ENCODE results near the gene VWC2L.

The VWC2L gene

DNA sequence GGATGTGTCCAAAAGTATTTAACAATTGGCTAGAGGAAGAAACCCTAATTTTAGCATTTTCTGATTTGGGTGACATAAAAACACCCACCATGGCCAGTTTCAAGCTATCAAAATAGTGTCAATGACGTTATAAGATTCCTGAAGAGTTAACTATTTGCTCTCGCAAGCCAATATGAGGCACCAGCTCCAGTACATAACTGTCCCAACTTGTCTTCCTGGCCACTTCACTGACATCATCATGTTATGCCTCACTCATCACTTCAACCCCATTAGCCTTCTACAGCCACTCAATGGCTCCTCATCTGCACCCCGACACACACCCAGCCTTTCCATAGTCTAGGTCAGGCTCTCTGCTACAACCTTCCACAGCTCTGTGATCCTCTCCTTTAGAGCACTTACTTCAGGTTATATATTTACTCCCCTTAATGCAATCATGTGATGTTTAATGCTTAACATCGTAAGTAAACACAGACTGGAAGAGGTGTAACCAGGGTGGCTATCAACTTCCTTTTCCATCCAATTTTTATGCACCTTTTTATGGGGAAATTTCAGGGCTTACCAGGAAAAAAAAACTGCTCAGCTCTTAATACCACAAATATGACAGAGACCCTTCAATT lies 158.7 kb downstream of the VWC2L start:
- DNase-seq (ENCODE audit: low spot score in 2 of 2): no peak
- no peak for ATAC-seq (ENCODE audit: low read depth)
- peaks cover 3% of the 10 kb centered on the region for H3K27me3 Mint-ChIP-seq
- H3K36me3 Mint-ChIP-seq: no peaks in the 10 kb centered on the region
- no peak overlapping the region for H3K27ac Mint-ChIP-seq
- peaks cover under 1% of the 10 kb centered on the region for H3K4me1 Mint-ChIP-seq
- no peak overlapping the region for H3K4me3 Mint-ChIP-seq
- H3K9me3 Mint-ChIP-seq: peaks cover 8% of the 10 kb centered on the region

DNA sequence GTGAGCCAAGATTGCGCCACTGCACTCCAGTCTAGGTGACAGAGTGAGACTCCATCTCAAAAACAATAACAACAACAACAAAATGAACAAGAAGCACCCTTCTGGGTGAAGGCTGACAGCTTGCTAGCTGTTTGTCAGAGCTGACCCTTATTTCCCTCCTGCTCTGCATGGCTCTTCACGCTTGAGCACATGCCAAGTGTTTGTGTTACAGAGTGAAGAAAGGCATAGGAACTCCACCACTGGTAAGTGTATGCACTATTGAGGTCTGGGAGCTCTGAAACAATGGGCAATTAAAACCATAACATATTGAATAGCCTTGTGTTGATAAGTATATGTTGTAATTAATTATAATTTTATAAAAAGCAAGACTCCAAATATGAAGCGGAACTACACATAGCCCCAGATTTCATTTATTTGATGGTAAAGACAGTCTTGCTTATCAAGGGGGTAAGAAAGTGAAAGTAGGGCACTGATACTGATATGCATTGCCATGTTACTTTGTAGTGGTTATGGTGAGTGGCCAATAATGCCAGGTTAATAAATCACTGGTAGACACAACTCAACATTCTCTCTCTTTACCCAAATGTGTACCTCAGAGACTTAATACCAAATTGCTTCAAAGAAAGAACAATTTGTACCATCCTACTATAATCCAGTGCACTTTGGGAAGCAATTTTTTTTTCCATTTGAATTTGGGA lies 163.4 kb downstream of the VWC2L start:
- DNase-seq (ENCODE audit: low spot score in 2 of 2) (no peak), ATAC-seq (ENCODE audit: low read depth) (no peak)
- Mint-ChIP-seq H3K27me3 (peaks cover 4% of the 10 kb centered on the region), H3K4me3 (no peak overlapping the region), H3K9me3 (peaks cover 5% of the 10 kb centered on the region), H3K4me1 (peaks cover 5% of the 10 kb centered on the region), H3K36me3 (peaks cover 1% of the 10 kb centered on the region), H3K27ac (no peak overlapping the region)

DNA sequence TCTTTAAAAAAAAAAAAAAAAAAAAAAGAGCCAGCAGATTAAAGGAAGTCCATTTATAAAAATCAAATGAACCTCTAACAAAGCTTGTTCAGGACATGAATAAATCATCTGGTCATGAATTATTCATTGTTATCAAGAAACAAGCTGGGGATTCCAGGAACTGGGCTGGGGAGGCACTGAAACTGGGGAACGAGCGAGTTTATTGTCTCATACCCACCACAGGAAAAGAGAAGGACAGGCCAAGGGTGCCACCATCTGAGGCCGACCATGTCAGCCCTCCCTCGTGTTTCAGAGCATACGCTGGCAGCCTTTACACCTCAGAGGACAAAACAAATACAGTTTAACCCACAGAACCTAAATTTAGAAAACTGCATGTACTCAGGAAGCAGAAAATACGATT lies 164.2 kb downstream of the VWC2L start:
- H3K27me3 Mint-ChIP-seq: peaks cover 2% of the 10 kb centered on the region
- H3K4me1 Mint-ChIP-seq: peaks cover 5% of the 10 kb centered on the region
- no peak overlapping the region for H3K27ac Mint-ChIP-seq
- H3K9me3 Mint-ChIP-seq: peaks cover 3% of the 10 kb centered on the region
- DNase-seq (ENCODE audit: low spot score in 2 of 2): no peak
- no peak for ATAC-seq (ENCODE audit: low read depth)
- peaks cover 1% of the 10 kb centered on the region for H3K36me3 Mint-ChIP-seq
- no peak overlapping the region for H3K4me3 Mint-ChIP-seq

DNA sequence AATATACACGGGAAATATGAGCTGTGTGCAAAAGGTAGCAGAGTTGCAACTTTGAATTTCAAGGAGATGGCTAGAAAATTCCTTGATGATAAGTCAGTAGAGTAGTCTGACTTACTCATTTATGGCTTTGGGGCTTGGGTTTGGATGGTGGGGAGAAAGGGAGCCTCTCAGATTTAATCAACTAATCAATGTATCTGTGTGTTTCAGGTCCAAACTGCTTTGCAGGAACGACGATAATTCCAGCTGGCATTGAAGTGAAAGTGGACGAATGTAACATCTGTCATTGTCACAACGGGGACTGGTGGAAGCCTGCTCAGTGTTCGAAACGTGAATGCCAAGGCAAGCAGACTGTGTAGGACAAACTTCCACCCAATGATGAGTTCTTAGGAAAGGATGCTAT lies 164.6 kb downstream of the VWC2L start:
- no peak overlapping the region for H3K27ac Mint-ChIP-seq
- H3K9me3 Mint-ChIP-seq: peaks cover 3% of the 10 kb centered on the region
- no peak for ATAC-seq (ENCODE audit: low read depth)
- H3K36me3 Mint-ChIP-seq: peaks cover 1% of the 10 kb centered on the region
- H3K27me3 Mint-ChIP-seq: peaks cover 2% of the 10 kb centered on the region
- DNase-seq (ENCODE audit: low spot score in 2 of 2): no peak
- H3K4me1 Mint-ChIP-seq: peaks cover 5% of the 10 kb centered on the region
- H3K4me3 Mint-ChIP-seq: no peak overlapping the region

DNA sequence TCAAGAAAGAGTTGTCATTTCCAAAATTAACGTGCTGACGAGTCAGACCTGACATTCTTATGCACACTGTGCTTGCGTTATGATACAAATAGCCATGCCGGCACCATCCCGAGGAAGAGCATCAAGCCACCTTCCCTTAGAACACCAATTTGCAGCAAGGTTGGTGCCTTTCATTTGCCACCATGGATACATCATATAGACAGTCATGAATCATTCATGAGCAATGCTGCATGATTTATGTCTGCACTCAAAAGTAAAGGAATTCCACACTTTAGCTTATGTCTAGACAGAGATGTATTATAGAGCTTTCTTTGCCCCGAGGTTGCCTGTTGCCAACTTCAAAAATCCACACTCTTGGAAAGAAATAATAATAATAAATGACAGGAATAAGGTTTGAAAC lies 166.9 kb downstream of the VWC2L start:
- DNase-seq (ENCODE audit: low spot score in 2 of 2): no peak
- peaks cover 1% of the 10 kb centered on the region for H3K36me3 Mint-ChIP-seq
- peaks cover 4% of the 10 kb centered on the region for H3K27me3 Mint-ChIP-seq
- ATAC-seq (ENCODE audit: low read depth): no peak
- H3K4me1 Mint-ChIP-seq: peaks cover 5% of the 10 kb centered on the region
- peaks cover 3% of the 10 kb centered on the region for H3K9me3 Mint-ChIP-seq
- no peak overlapping the region for H3K4me3 Mint-ChIP-seq
- no peak overlapping the region for H3K27ac Mint-ChIP-seq

DNA sequence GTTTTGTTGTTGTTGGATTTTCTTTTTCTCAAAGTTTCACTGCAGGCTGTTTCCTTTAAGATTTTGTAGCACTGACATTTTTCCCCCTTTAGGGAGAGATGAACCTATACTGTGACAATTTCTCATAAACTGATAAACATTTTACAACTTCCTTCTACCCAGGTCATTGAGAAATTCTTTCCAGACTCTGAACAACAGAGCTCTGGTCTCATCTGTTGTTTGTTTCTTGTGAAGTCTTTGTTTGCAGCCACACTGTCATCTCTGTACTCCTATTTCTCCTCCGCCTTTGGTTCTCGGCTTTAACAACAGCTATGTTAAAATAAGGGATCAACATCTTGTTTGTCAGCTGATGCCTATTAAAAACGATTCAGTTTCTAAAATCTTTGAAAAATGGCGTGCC lies 167.6 kb downstream of the VWC2L start:
- no peak for DNase-seq (ENCODE audit: low spot score in 2 of 2)
- Mint-ChIP-seq H3K27ac (no peak overlapping the region), H3K4me1 (peaks cover 5% of the 10 kb centered on the region), H3K36me3 (peaks cover 1% of the 10 kb centered on the region), H3K27me3 (peaks cover 4% of the 10 kb centered on the region), H3K9me3 (peaks cover 3% of the 10 kb centered on the region), H3K4me3 (no peak overlapping the region)
- ATAC-seq (ENCODE audit: low read depth): no peak

DNA sequence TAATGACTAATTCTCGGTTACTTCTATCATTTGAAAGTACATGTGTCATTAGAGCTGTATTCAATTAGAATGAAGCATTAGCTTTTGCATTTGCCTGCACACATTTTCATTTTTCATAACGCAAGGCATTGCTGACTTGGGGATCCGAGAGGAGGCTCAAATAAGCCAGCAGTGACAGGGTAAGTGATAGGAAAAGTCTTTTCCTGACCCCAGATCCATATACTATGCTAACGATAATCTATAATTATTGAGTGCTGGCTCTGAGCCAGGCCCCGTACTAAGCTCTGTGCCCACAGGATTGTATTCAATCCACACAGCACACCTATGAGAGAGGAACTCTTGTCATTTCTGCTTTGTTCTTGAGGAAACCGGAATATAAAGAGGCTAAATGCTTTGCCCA lies 168.2 kb downstream of the VWC2L start:
- Mint-ChIP-seq H3K27me3 (peaks cover 4% of the 10 kb centered on the region), H3K4me3 (no peak overlapping the region), H3K9me3 (peaks cover 3% of the 10 kb centered on the region), H3K4me1 (peaks cover 5% of the 10 kb centered on the region), H3K36me3 (peaks cover 1% of the 10 kb centered on the region), H3K27ac (no peak overlapping the region)
- no peak for DNase-seq (ENCODE audit: low spot score in 2 of 2)
- ATAC-seq (ENCODE audit: low read depth): no peak

DNA sequence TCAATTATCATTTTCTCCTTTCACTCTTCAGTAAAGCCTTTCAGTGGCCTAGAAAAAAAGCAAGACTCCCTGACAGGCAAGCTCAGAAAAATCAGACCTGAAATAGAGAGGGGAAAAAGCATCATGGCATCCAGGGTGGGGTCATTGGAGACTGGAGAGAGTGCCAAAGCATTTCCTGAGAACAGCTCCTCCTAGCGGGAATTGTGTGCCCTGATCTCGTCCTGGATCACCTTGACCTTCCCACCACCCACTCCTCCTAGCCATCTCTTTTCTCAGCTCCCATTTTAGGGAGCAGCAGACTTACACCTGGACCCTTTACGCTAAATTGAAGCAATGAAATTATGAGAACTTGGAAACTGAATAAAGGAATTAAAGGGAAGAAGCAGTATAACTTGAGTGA lies 176.6 kb downstream of the VWC2L start:
- H3K36me3 Mint-ChIP-seq: no peaks in the 10 kb centered on the region
- no peak overlapping the region for H3K27ac Mint-ChIP-seq
- H3K9me3 Mint-ChIP-seq: no peaks in the 10 kb centered on the region
- H3K4me1 Mint-ChIP-seq: no peaks in the 10 kb centered on the region
- ATAC-seq (ENCODE audit: low read depth) (no peak), DNase-seq (ENCODE audit: low spot score in 2 of 2) (no peak)
- no peaks in the 10 kb centered on the region for H3K27me3 Mint-ChIP-seq
- H3K4me3 Mint-ChIP-seq: no peak overlapping the region

DNA sequence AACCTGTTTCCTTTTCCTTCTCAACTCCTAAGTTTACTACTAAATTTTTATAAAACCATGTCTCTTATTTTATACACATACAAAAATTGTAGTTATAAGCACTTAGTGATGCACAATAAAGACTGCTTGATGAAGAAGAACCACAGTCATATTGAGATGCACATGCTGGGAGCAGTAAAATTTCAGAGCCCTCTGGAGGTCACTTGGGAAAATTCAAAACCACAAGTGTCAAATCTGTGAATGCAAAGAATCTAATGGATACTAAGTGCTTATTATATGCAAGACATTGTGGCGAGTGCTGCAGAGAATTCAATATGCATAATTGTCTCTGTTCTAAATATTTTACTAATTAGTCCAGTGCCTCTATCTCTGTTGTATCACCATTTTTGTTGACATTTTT lies 180.5 kb downstream of the VWC2L start:
- Mint-ChIP-seq H3K9me3 (no peaks in the 10 kb centered on the region), H3K36me3 (no peaks in the 10 kb centered on the region), H3K27me3 (no peaks in the 10 kb centered on the region), H3K27ac (no peak overlapping the region), H3K4me1 (no peaks in the 10 kb centered on the region), H3K4me3 (no peak overlapping the region)
- DNase-seq (ENCODE audit: low spot score in 2 of 2) (no peak), ATAC-seq (ENCODE audit: low read depth) (no peak)

DNA sequence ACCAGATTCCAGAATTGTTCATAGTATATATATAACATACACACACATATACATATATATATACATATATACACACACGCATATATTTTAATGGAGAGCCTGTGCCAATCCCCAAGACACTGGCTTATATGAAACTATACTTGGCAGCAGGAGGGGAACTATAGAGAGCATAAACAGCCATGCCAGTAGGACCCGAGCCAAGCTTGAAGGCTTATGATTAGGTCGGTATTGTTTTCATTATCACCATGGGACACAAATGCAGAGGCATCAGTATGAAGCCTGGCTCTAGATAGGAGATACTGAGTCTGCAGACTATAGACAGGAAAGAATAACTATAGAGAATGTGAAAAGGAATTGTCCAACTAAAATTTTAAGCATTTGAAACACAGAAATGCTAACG lies 181.2 kb downstream of the VWC2L start:
- Mint-ChIP-seq H3K27me3 (no peaks in the 10 kb centered on the region), H3K9me3 (no peaks in the 10 kb centered on the region), H3K4me3 (no peak overlapping the region), H3K36me3 (no peaks in the 10 kb centered on the region), H3K4me1 (no peaks in the 10 kb centered on the region), H3K27ac (no peak overlapping the region)
- DNase-seq (ENCODE audit: low spot score in 2 of 2): no peak
- no peak for ATAC-seq (ENCODE audit: low read depth)

DNA sequence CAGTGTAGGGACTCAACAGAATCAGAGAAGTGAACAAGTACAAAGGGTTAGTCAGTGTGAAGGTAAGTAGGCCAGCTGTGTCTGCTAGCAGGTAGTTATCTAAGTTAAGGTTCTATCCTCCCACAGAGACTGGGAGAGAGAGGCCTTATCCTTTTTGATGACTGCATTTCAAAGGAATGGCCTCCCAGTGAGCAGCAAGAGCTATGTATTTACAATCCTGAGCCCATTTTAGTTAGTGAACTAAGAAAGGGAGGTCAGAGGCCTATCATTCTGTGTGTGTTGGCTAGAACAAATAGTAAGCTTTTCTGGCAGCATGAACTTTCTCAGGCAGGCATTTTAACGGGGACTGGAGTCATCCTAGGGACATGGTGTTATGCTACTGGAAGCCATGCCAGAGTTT lies 182.9 kb downstream of the VWC2L start:
- no peak overlapping the region for H3K27ac Mint-ChIP-seq
- H3K4me1 Mint-ChIP-seq: no peaks in the 10 kb centered on the region
- no peaks in the 10 kb centered on the region for H3K36me3 Mint-ChIP-seq
- DNase-seq (ENCODE audit: low spot score in 2 of 2): no peak
- no peak overlapping the region for H3K4me3 Mint-ChIP-seq
- ATAC-seq (ENCODE audit: low read depth): no peak
- no peaks in the 10 kb centered on the region for H3K9me3 Mint-ChIP-seq
- H3K27me3 Mint-ChIP-seq: no peaks in the 10 kb centered on the region

DNA sequence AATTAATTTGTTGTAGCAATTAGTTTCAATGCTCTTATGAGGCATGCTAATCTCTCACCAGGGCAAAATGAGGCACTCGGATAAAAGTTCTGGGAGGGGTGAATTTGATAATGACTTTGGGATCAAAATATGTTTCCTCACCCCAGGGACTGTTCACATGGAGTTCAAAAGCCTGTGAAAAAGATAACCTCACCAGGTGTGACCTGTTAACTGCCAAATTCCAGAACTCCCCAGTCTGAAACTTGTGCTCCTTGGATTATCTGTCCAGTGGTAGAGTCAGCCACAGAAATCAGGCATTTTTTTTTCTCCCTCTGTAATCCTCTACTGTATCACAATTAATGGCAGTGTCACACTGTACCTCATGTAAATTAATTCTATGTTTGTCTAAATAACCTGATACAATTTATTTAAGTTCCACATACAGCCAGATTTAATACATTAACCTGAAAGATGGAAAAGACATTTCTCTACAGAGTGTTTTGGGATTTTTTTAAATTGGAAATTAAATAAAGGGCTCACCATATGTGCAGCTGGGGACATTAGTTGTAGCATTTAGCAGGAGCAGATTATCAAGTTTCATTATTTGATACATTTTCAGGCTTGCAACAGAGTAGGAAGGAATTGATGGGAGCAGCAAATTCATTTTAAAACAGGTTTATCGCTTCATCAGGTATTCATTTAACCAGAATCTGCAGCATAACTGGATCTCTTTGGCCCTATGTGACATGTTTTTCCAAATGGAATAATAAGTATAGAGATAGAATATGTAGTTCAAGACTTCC lies 191.2 kb downstream of the VWC2L start:
- no peak overlapping the region for H3K4me3 Mint-ChIP-seq
- no peaks in the 10 kb centered on the region for H3K27me3 Mint-ChIP-seq
- ATAC-seq (ENCODE audit: low read depth) (no peak), DNase-seq (ENCODE audit: low spot score in 2 of 2) (no peak)
- H3K4me1 Mint-ChIP-seq: no peaks in the 10 kb centered on the region
- H3K9me3 Mint-ChIP-seq: no peaks in the 10 kb centered on the region
- no peak overlapping the region for H3K27ac Mint-ChIP-seq
- H3K36me3 Mint-ChIP-seq: no peaks in the 10 kb centered on the region

DNA sequence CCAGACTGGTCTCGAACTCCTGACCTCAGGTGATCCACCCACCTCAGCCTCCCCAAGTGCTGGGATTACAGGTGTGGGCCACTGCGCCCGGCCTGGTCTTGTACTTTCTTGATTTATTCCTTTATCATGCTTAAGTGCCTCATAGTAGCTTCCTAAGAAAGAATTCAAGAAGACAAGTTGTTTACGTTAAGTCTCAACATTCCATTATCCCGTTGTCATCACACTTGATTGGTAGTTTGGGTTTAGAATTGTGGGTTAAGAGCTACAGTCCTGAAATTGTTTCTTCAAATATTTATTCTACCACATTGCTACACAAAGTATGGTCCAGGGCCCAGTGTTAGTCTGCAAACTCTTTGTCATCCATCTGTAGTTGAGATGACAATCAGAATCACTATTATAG lies 194.0 kb downstream of the VWC2L start:
- Mint-ChIP-seq H3K27ac (no peak overlapping the region), H3K27me3 (no peaks in the 10 kb centered on the region), H3K4me3 (no peak overlapping the region), H3K4me1 (no peaks in the 10 kb centered on the region), H3K36me3 (no peaks in the 10 kb centered on the region), H3K9me3 (no peaks in the 10 kb centered on the region)
- DNase-seq (ENCODE audit: low spot score in 2 of 2) (no peak), ATAC-seq (ENCODE audit: low read depth) (no peak)

DNA sequence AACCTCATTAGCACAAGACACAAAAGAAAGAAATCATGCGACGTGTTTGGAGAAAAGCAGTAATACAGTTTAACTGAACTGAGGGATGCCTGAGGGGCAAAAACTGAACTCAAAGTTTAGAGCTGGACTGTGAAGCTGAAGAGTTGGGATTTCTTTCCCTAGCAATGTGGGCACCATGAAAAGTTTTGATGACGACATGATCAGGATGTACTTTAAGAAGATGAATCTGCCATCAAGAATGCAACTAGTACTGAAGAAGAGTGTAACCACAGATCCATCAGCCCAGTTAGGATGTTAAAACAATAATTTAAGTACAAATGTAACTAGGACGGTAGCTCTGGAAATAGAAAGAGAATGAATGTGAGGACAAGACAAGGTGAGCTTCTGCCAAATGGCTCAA lies 196.2 kb downstream of the VWC2L start:
- Mint-ChIP-seq H3K4me1 (no peaks in the 10 kb centered on the region), H3K4me3 (no peak overlapping the region), H3K36me3 (no peaks in the 10 kb centered on the region), H3K27ac (no peak overlapping the region), H3K27me3 (peaks cover 4% of the 10 kb centered on the region), H3K9me3 (no peaks in the 10 kb centered on the region)
- DNase-seq (ENCODE audit: low spot score in 2 of 2) (no peak), ATAC-seq (ENCODE audit: low read depth) (no peak)
